Umbilical cord (tissue), 2 donors: ENCODE results near the gene DDI2. TPM values are rescaled to one million over a fixed set of nuclear protein-coding genes. Genes with fewer than 3 reads are reported as not detected.
"Not testable (repeated sequence)": the region's sequence is repeated elsewhere in the genome, so short reads cannot be mapped to it uniquely, and the experiment has no call there.

Experiments used
- DNase-seq: peaks from one replicate; pipeline ENCODE4 v3.0.0-alpha.2; 2015; ENCODE audit warnings: low spot score
- total RNA-seq: library from RNA; depleted of rRNA; stranded (reverse); fragments of >200 nt; gene quantifications from one replicate; pipeline ENCODE4 v1.2.3, GENCODE V29; 2014; ENCODE audit warnings: low replicate concordance; ENCODE audit not compliant: insufficient read depth

Gene DDI2
- total RNA-seq, 1 donor from 2014 or later, result 16.1 TPM

- DNase-seq, result no peak
These were observed 61.3 kb downstream of the DDI2 start for GRCh38 chr1:15678578-15678977.

DNA sequence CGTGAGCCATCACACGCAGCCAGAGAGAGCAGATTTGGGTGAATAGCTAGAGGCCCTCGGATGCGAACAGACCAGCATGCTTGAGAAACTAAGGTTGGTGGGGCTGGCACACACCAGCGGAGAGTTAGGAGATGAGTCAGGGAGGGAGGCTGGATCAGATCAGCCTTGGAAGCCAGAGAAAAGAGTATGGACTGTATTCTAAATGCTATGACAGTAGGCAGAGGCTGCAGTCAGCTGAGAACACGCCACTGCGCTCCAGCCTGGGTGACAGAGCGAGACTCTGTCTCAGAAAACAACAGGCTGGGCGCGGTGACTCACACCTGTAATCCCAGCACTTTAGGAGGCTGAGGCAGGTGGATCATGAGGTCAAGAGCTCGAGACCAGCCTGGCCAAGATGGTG, 62.9 kb downstream of the DDI2 start:
- DNase-seq, result no peak

- DNase-seq, result no peak
These were observed 63.5 kb downstream of the DDI2 start for GRCh38 chr1:15680561-15681348.

DNA sequence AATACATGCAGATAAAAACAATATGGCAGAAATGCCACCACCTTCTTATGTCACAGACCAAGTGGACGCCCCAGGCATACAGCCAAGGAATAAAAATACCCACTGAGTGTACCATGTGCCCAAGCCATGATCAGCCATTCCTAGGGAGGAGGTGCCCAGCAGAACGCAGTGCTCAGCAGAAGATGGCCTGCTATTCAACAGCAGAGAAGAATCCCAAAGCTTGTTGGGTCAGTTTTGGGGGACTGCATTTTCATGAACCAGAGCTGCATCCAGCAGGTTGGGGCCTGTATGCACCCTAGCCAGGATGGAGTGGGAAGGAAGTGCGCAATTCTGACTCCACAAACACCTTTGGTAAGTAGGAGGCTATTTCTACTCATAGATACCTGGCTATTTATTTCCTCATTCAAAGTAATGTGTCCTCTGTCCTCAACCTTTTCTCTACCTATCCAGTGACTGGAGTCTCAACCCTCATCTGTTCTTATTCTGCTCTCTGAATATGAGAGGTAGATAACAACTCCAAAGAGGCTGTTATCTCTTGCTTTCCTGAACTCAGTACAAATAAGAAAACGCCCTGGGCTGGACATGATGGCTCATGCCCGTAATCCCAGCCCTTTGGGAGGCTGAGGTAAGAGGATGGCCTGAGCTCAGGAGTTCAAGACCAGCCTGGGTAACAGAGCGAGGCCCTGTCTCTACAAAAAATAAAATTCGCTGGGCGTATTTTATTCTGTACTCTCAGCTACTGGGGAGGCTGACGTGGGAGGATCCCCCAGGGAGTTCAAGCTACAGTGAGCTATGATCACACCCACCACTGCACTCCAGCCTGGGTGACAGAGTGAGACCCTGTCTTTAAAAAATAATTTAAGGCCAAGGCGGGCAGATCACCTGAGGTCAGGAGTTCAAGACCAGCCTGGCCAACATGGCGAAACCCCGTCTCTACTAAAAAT, 64.4 kb downstream of the DDI2 start:
- no peak for DNase-seq

DNA sequence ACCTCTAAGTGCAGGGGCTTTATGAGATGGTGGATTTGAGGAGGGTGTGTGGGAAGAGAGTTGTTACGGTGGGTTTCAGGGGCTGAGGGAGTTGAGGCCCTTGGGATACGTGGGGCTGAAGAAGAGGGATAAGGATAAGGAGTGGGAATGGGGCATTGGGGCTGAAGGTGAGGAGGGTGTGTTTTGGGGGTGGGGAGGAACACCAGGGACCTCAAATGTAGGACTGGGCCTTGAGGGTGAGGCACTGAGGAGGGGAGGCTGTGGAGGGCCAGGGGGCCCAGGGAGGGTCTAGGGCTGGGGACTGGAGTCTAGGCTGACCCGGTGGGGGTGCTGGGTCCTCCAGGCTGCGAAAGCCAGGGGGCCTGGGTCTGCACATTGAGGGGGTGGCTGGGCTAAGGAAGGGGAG, 65.7 kb downstream of the DDI2 start:
- no peak for DNase-seq

- DNase-seq, result no peak
These were observed 66.2 kb downstream of the DDI2 start for GRCh38 chr1:15683345-15684039.

GRCh38 chr1:15684042-15684461, 66.8 kb downstream of the DDI2 start, which contains the start of gene PLEKHM2:
Gene PLEKHM2 (plus strand): TSS chr1:15684320. CDS start chr1:15684559, 239 bp downstream.
- no peak for DNase-seq

- no peak for DNase-seq
These were observed 67.4 kb downstream of the DDI2 start for GRCh38 chr1:15684468-15685291.

DNA sequence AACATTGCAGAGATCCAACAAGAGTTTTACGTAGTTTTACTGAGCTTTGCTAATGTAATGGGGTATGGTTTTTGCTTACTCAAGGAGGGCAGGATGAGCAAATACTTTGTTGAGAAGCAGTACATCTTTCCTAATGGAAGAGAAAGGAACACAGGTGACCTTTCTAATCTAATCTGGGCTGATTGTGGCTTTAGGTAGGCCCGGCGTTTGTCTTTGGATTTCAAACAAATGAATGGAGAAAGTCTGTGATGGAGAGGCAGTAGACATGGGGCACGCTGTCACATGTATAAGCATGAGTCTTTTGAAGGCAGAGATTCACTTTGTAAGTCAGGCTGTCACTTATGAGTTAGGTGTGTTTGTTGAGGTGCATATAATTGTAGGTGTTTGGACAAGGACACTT, 68.6 kb downstream of the DDI2 start:
- no peak for DNase-seq

DNA sequence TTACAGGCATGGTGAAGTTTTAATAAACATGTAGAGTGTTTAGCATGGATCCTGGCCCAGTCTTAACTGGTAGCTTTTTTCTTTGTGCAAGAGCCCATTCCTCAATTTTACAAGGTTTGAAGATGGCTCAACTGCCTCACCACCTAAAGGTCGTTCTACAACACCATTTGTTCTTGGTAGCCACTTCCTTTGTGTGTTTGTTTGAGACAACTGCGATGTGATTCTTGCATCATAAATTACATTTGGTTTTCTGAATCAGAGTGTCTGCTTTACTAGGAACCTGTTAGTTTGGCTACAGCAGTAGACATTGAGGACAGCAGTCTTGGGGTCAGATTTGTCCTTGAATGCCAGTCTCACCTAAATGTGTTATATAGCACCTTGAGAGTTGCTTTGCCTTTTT, 70.2 kb downstream of the DDI2 start:
- DNase-seq, result no peak

DNA sequence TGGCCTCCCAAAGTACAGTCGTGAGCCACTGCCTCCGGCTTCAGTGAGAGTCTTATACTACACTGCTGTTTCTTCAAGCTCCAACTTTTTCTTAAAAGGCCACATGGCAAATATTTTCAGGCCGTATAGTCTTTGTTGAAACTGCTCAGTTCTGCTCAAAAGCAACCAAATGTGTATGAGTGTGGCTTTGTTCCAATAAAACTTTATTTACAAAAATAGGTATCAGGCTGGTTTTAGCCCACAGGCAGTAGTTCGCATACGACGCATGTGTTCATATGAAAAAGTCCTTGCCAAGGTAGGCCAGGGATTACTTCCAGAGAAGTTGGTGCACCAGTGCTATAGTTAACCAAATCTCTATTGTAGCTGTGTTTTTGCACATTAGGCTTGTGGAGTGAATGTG, 73.1 kb downstream of the DDI2 start:
- DNase-seq, result no peak

DNA sequence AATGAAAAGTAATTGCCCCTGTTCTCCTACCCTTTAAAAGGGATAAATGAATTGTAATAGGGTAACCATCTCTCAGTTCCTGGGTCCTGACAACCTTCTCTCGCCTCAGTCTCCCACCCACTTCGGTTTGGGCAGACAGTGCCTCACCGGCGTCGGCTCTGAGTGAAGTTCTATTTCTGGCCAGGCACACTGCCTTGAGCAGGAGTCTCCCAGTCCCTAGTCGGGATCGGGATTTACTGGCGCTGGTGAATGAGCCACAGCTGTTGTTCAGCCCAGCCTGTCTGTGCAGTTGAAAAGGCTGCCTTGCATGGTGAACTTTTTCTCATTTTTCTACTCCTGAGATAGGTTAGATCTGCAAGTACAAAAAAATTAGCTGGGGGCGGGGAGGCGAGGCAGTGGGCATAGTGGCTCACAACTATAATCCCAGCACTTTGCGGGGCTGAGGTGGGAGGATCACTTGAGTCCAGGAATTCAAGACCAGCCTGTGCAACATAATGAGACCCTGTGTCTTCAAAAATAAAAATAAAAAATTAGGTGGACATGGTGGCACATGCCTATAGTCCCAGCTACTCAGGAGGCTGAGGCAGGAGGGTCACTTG, 74.3 kb downstream of the DDI2 start:
- DNase-seq, result peak; percentile 88

DNA sequence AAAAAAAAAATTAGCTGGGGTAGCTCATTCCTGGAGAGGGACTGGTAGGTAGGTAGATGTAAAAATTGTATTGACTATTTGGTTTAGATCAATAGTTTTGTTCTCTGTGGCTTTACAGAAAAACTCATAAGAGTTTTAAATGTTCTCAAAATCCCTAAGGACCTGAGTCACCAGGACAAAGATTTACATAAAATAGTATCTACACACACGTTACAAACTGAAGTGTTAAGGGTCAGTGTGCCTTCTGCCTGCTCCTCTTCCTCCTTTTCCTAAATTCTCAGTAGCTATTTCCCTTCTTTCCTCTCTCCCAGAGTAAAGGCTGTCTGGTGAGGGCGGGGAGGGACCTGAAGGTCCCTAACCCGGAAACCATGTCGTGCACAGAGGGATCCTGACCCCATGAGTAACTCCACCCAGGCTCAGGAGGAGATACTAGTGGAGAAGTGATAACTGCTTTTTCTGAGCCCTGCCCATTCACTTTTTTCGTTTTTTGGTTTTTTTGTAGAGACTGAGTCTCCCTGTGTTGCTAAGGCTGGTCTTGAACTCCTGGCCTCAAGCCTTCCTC, 74.9 kb downstream of the DDI2 start:
- no peak for DNase-seq

GRCh38 chr1:15693371-15693770, 76.1 kb downstream of the DDI2 start:
- no peak for DNase-seq

DNA sequence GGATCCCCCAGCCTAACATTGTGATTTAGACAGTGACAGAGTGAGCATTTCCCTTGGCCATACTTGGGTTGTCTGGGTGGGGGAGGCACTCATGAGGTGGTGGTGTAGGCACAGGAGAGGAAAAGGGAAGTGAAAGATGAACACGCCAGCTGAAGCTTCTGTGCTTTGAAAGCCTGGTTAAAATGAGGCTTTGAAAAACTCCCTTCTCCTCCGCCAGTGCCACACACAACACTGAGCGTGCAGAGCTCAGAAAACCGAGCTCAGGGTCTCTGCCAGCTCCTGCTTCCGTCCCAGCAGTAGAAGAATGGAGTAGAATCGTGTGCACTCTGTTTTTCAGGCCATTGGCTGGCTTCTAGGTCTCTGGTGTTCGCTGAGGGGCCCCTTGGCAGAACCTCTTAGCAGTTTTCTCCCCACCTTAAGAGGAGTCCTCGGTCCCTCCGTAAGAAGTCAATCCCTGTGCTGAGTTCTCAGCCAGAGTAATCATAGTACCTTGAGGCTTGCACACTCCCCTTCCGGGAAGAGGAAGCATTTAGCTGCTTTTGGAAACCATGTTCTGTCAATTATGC, 79.8 kb downstream of the DDI2 start:
- no peak for DNase-seq

GRCh38 chr1:15698201-15698600, 80.9 kb downstream of the DDI2 start:
- no peak for DNase-seq

- not testable (repeated sequence) for DNase-seq
These were observed 82.1 kb downstream of the DDI2 start for GRCh38 chr1:15699321-15699720.

- peak; percentile 82 for DNase-seq
These were observed 83.2 kb downstream of the DDI2 start for GRCh38 chr1:15700508-15700907.

DNA sequence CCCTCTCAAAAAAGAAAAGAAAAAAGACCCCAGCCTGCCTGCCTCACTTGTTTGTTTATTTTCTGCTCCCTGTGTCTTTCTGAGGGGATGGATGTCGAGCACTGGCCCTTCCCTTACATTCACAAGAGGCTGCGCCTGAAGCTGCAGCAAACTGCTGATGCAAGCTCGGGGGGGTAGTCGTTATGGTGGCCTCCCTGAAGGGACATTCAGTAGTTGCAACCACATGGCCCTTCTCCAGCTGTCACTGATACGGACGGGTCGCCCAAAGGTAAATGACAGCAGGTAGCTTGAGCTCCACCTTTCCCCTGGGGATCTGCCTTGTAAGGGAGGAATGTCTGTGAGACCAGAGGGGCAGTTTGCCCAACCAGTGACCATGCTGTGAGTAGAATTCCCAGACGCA, 84.5 kb downstream of the DDI2 start:
- no peak for DNase-seq
